Rectal smooth muscle tissue (tissue), 1 donor: ENCODE data around the gene FAM153A.
"Not testable (repeated sequence)": the region's sequence is repeated elsewhere in the genome, so short reads cannot be mapped to it uniquely, and the experiment has no call there.

Source experiments
- H3K27ac ChIP-seq: one replicate; pipeline ENCODE4 v1.7.0; 2013; ENCODE audit warnings: low read depth, low read length, inconsistent platforms
- H3K27me3 ChIP-seq: one replicate; pipeline ENCODE4 v1.7.0; 2013; ENCODE audit warnings: low read length; ENCODE audit not compliant: control insufficient read depth, insufficient read depth
- H3K36me3 ChIP-seq: one replicate; pipeline ENCODE4 v1.7.0; 2013; ENCODE audit warnings: low read length; ENCODE audit not compliant: control insufficient read depth, insufficient read depth
- H3K4me1 ChIP-seq: one replicate; pipeline ENCODE4 v1.7.0; 2013; ENCODE audit warnings: low read length; ENCODE audit not compliant: control insufficient read depth, insufficient read depth
- H3K4me3 ChIP-seq: one replicate; pipeline ENCODE4 v1.7.0; 2013; ENCODE audit warnings: low read length
- H3K9ac ChIP-seq: one replicate; pipeline ENCODE4 v1.7.0; 2013; ENCODE audit warnings: low read length

The FAM153A gene

GRCh38 chr5:177798237-177798840 is 15.6 kb upstream of the FAM153A start:
- not testable (repeated sequence) for H3K4me1 ChIP-seq, H3K4me3 ChIP-seq, H3K27ac ChIP-seq, H3K36me3 ChIP-seq, H3K27me3 ChIP-seq, H3K9ac ChIP-seq

GRCh38 chr5:177793272-177793671 is 10.6 kb upstream of the FAM153A start:
- H3K27me3 ChIP-seq, H3K4me3 ChIP-seq, H3K36me3 ChIP-seq, H3K9ac ChIP-seq, H3K4me1 ChIP-seq, H3K27ac ChIP-seq: not testable (repeated sequence)

GRCh38 chr5:177791649-177792048 is 8.9 kb upstream of the FAM153A start:
- H3K4me3 ChIP-seq, H3K9ac ChIP-seq, H3K36me3 ChIP-seq, H3K27me3 ChIP-seq, H3K4me1 ChIP-seq, H3K27ac ChIP-seq: not testable (repeated sequence)

- not testable (repeated sequence) for H3K4me3 ChIP-seq, H3K27ac ChIP-seq, H3K36me3 ChIP-seq, H3K9ac ChIP-seq, H3K27me3 ChIP-seq, H3K4me1 ChIP-seq
Observed at GRCh38 chr5:177782169-177782568, 530 bp downstream of the FAM153A start.

DNA sequence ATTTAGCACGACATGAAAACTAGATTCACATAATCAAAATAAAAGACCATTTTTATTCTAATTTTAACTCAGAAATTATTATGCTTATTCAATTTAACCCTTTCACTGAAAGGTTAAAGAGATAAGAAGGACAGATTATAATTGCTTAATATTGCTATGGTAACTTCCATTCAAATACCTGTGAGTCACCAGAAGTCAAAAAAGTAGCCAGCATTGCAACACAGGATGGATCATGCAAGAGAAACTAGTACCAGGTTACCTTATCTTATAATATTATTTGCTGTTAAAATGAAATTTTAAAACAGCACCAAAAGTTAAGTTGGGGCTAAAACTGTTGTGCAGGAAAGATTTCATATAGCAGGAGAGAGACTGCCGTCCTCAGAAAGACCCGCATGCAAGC is 11.5 kb downstream of the FAM153A start:
- not testable (repeated sequence) for H3K36me3 ChIP-seq, H3K27me3 ChIP-seq, H3K4me1 ChIP-seq, H3K9ac ChIP-seq, H3K27ac ChIP-seq, H3K4me3 ChIP-seq

DNA sequence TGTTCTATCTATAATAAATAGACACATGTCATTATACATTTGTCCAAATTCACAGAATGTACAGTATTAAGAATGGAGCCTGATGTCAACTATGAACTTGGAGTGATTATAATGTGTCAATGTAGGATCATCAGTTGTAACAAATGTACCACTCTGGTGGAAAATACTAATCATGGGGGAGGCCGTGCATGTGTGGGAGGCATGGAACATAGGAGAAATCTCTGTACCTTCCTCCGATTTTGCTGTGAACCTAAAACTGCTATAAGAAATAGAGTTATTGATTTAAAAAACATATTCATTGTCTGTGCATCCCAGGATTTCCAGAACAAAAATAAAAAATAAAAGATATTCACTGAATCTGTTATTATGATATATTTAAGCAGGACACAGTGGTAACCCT is 12.1 kb downstream of the FAM153A start:
- H3K4me1 ChIP-seq, H3K9ac ChIP-seq, H3K27me3 ChIP-seq, H3K4me3 ChIP-seq, H3K36me3 ChIP-seq, H3K27ac ChIP-seq: not testable (repeated sequence)

- H3K27me3 ChIP-seq, H3K4me3 ChIP-seq, H3K9ac ChIP-seq, H3K27ac ChIP-seq, H3K4me1 ChIP-seq, H3K36me3 ChIP-seq: not testable (repeated sequence)
Observed at GRCh38 chr5:177763737-177764508, 18.8 kb downstream of the FAM153A start.

DNA sequence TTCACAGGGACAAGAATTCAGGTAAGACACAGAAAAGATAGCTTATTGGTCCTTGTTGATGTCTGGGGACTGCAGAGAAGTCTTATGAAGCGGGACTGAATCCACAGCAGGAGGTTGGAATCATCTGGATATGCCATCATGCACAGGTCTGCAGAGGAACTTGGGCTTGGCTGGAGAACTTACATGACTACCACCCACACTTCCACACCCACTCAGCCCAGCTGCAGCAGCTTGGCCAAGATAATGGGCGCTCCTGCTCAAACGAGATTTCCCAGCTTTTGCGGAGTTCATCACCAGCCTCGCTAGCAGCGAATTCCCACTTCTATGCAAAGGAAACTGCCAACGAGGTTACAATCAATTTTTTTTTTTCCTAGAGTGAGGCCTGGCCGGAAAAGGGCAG is 21.7 kb downstream of the FAM153A start:
- H3K27ac ChIP-seq, H3K9ac ChIP-seq, H3K36me3 ChIP-seq, H3K27me3 ChIP-seq, H3K4me3 ChIP-seq, H3K4me1 ChIP-seq: not testable (repeated sequence)

DNA sequence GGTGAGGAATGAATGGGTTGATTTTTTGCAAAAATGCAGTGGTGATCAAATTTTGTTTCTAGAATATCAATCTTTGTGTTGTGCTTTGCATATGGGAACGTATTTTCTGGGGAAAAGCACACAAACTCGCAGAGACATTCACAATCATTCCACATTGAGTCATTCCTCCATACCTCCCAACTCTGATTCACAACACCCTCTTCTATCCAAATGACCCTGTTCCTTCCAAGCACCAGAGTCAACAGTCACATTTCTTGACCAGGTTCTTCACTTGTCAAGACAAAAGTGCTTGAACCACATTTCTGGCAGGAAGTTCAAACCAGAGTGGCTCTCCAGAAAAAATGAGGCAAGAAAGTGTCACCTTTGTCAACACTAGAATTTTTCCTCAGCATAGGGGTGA is 35.3 kb downstream of the FAM153A start:
- not testable (repeated sequence) for H3K9ac ChIP-seq, H3K27me3 ChIP-seq, H3K27ac ChIP-seq, H3K36me3 ChIP-seq, H3K4me3 ChIP-seq, H3K4me1 ChIP-seq

- not testable (repeated sequence) for H3K4me1 ChIP-seq, H3K27ac ChIP-seq, H3K4me3 ChIP-seq, H3K9ac ChIP-seq, H3K36me3 ChIP-seq, H3K27me3 ChIP-seq
Observed at GRCh38 chr5:177724858-177725257, 57.8 kb downstream of the FAM153A start.

DNA sequence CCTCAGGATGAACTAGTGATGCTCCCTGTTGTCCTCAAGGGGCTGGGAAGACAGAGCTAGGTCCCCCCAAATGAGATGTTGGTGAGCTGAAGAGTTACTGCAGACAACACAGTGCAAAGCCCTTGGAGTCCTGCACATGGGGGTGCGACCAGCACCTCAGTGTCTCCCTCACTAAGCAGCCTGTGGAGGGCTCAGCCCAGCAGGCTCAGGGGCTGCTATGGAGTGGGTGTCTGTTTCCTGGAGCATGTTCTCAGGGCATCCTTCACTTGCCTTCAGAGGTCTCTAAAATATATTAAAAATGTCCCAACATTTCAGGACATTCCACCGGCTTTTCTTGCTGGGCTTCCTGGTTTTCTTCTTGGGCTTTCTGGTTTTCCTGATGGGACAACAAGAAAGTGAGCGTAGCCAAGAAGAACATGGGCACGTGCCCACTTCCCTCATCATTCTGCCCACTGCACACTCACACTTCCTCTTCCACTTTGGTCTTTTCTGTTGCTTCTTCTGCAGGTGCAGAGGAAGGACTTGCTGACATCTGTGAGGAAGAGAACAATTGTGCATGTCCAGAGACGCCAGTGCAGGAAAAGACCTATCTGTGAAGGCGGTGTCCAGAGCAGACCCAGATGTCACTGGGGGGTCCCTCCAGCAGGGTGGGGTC is 58.7 kb downstream of the FAM153A start:
- not testable (repeated sequence) for H3K27me3 ChIP-seq, H3K4me3 ChIP-seq, H3K36me3 ChIP-seq, H3K4me1 ChIP-seq, H3K9ac ChIP-seq, H3K27ac ChIP-seq

DNA sequence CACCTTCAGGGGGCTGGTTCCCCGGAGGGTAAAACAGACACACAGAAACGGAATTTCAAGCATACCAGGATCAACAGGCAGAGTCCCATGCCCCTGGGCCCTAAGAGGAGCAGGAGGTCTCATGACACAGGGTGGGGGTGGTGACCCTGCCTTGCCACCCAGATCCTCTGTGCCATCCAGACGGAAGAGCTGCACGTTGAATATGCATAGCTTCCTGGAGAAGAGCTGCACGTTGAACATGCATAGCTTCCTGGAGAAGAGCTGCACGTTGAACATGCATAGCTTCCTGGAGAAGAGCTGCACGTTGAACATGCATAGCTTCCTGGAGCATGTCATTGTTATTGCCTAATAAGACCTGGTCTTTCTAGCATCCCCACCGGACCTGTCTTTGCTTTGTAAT is 59.9 kb downstream of the FAM153A start:
- H3K9ac ChIP-seq, H3K27me3 ChIP-seq, H3K4me1 ChIP-seq, H3K36me3 ChIP-seq, H3K27ac ChIP-seq, H3K4me3 ChIP-seq: not testable (repeated sequence)

- not testable (repeated sequence) for H3K4me1 ChIP-seq, H3K9ac ChIP-seq, H3K27me3 ChIP-seq, H3K36me3 ChIP-seq, H3K4me3 ChIP-seq, H3K27ac ChIP-seq
Observed at GRCh38 chr5:177719989-177720388, 62.7 kb downstream of the FAM153A start.
